OCI-M1 (cell line): ENCODE measurements around the gene HNRNPF.

Experiments
- DNase-seq: peaks from one replicate; lab custom pipeline; 2025; lab: John Stamatoyannopoulos, UW

Gene HNRNPF

DNA sequence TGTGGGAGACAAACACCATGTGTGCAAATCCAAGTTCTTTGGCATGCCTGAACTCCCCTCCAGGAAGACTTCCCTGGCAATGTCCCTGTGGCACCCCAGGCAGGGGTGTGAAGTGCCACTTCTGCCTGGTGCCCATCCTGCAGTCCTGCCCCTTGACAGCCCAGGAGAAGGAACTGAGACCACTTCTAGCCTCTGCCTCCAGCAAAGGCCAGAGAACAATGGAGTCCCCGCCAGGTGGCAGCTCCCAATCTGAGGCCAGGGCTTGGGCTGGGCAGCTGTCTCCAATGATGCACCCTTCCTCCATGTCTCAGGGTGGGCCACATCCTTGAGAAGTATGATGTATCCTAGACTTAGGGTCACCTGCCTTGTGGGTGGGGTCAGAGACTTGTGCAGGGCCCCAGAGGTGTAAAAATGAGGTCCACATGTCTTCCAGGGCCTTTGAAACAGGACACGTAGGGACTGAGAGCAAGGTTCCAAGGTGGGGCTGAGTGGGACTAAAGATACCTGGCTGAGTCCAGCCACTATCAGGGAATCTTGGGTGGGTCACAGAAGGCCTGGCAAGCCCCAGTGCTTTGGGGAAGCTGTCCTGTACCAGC lies 32.1 kb downstream of the HNRNPF start:
- peak; percentile 24 for DNase-seq

DNA sequence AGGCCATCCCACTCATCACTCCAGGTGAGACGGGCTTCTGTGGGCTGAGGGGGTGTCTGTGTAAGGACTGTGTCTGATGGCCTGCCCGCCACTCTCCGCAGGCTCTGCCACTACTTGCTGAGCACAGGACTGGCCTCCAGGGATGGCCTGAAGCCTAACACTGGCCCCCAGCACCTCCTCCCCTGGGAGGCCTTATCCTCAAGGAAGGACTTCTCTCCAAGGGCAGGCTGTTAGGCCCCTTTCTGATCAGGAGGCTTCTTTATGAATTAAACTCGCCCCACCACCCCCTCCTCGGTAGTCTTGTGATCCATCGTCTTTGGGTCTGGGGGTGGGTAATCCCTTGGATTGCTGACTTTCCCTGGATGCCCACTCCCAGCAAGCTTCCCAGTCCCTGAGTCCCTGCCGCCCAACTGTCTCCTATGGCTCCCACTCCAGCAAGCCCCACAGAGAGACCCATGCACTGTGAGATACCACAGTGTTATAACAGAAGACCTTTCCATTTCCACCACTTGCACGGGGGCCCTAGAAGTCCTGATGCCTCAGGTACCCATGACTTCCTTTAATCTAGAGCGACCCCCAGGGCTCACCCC lies 32.8 kb downstream of the HNRNPF start:
- DNase-seq: no peak

DNA sequence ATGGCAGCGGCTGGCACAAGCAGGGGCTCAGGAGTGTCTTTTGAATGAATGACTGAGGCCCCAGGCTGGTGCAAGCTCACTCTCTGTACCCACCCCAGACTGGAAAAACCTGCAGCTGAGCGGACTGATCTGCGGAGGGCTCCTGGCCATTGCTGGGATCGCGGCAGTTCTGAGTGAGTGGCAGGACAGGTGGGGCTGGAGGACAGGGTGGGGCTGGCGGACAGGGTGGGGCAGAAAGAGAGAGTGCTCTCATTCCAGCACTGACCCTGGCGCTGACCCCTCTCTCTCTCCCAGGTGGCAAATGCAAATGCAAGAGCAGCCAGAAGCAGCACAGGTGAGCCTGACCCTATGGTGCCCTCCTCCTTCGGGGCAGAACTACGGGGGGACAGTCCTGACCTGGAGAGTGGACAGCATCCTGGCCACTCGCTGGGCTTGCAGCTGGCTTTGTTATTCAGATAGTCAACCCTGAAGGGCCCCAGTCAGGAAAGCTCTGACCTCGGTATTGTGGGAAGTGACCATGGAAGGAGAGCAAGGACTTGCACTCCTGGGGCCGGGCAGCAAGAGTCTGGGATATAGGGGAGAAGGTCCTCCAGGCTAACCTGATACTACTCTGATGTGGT lies 33.5 kb downstream of the HNRNPF start:
- no peak for DNase-seq

DNA sequence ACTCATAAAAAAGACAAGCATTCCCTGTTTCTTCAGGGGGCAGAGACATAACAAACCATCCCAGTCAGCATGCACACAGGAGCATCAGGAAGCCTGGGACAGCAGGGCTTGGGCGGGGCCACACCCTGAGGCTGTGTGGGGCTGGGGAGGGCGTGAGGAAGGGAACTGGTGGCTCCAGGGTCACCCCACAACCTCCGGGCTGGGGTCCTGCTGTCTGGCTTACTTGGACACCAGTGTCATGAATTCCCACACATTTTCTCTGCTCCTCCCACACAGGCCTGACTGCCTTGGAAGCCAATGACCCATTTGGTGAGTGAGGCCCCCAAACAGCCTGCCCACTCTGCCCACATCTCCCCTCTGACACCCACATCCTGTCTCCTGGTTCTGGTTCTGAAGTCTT lies 34.8 kb downstream of the HNRNPF start:
- no peak for DNase-seq

DNA sequence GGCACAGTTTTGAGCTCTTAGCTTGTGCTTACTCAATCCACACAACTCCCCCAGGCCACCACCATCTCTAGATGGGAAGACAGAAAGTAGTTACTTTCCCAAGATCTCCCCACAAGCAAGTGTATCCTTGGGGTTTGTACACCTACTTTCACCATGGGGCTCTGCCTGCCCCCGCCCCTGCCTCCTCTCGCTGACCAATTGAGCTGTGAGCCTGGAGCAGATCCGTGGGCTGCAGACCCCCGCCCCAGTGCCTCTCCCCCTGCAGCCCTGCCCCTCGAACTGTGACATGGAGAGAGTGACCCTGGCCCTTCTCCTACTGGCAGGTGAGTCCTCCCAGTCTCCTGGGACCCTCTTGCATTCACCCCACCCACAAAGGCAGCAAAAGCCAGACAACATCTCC lies 35.5 kb downstream of the HNRNPF start:
- no peak for DNase-seq

DNA sequence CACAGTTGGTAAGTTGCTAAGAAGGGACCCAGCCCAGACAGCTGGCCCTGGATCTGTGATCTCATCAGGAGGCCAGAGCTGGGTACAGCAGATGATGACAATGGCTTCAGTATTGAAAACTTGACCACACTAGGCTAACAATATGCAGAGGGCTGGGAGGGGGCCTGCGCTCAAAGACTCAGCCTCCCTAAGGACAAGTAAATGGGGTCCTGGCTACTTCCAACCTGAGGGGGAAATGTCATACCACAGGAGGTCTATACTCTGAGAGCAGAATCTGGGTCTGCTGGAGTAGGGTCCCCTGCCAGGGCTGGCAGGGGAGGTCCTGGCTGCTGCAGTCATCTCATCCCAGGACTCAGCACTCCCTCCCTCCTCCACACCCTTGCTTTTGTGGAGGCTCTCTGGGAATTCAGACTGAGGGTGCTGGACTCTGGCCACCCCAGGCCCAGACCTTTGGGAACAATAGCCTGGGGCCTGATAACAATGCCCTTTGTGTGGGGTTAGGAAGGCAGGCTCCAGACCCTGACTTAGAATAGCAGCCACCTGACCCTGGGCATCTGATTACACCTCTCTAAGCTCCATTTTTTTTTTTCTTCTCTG lies 36.1 kb downstream of the HNRNPF start:
- DNase-seq: no peak

DNA sequence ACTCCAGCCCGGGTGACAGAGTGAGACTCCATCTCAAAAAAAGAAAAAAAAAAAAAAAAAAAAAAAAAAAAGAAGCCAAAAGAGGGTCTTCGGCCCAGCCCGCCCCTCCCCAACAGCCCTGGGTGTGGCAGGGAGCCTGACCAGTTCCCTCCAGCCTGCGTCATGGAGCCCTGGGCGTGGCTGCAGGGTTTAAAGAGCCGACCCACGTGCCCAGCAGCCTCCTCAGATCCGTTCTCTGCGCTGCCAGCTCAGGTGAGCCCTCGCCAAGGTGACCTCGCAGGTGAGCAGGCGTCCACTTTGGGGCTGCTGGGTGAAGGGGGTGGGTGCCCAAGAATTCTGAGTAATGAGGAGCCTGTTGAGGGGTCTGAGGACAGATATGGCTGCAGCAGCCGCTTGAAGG lies 37.6 kb downstream of the HNRNPF start, which contains the start of gene FXYD4:
Gene FXYD4, plus strand, starts transcription at position 219 of the 400 bp plus-strand sequence. CDS start 2,111 bp downstream, outside the sequence.
- no peak for DNase-seq

DNA sequence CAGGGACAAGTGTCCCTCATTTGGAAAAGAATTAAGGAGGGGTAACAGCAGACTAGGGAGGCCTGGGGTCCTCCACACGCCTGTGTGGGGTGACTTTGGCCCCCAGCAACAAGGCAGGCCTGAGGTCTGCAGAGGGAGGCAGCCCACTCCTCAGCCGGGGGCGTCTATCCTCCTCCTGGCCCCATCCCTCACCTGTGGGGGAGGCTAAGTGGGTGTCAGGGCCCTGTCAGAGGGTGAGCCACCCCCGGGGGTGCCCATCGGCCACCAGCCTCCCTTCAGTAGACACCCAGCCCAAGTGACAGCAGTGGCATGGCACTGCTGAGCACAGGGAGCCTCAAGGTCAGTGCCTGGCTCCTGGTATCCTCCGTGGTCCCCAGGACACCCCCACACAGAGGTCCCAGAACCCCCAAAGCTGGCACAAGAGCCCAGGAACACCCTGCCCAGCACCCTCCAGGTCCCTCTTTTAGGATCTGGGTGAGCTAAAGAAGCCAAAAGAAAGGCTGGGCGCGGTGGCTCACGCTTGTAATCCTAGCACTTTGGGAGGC lies 38.2 kb downstream of the HNRNPF start:
- no peak for DNase-seq

DNA sequence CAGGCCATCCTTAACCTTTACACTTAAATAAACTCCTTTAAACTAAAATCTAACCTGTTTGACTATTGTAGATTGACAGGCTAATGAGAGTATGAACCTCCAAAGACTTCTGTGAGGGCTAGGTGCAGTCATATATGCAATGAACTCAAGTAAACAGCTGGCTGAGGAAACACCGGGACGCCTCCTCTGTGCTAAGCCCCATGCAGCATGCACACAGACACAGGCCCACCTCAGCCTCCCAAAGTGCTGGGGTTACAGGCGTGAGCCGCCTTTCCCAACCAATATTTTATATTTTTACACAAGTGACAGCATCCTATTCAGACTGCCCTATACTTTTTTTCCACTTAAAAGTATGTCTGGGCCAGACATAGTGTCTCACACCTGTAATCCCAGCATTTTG lies 39.1 kb downstream of the HNRNPF start:
- no peak for DNase-seq

DNA sequence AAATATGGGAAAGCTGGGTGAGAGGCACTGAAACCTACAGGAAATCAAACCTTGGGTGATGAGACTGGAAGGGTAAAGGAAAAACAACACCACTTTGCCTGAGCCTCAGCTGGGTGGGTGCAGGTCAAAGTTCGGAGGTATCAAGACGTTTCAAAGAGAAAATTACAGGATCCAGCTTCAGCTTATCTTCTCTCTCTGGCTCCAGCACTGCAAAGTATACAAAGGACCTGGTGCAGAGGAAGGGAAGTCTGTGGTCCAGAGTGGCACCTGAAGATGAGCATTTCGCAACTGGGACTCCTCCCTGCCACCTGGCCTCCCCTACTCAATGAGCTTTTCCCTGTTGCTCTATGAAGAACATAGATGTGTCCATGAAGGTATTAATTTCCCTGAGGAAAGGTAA lies 44.0 kb downstream of the HNRNPF start:
- DNase-seq: no peak

DNA sequence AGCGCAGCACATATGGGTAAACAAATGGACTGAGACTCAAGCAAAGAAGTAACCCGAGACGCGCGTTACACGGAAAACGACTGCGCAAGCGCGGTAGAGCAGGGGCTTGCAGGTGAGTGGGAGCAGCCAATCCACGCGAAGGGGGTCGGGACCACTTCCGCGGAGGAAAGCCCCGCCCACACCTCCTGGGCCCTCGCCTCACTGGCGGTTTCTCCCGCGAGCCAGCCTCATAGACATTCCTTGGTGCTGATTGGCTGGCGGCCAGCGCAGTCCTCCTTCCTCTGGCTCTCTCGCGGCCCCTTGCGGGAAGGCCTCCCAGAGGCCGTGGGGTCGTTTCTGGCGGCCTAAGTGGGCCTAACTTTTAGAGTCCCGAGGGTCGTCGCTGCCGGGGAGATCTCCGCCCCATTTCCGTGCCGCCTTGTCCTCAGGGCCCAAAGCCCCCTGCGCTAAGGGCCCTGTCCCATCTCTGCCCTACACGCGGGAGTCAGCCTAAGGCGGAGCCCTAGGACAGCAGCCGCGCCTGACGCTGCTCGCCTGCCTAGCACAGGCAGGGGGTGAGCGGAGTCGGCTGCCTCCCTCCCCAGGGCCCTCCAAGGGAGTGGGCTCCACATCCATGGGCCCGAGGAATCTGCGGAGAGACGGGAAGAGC lies 46.7 kb downstream of the HNRNPF start:
- peak; percentile 99 for DNase-seq

DNA sequence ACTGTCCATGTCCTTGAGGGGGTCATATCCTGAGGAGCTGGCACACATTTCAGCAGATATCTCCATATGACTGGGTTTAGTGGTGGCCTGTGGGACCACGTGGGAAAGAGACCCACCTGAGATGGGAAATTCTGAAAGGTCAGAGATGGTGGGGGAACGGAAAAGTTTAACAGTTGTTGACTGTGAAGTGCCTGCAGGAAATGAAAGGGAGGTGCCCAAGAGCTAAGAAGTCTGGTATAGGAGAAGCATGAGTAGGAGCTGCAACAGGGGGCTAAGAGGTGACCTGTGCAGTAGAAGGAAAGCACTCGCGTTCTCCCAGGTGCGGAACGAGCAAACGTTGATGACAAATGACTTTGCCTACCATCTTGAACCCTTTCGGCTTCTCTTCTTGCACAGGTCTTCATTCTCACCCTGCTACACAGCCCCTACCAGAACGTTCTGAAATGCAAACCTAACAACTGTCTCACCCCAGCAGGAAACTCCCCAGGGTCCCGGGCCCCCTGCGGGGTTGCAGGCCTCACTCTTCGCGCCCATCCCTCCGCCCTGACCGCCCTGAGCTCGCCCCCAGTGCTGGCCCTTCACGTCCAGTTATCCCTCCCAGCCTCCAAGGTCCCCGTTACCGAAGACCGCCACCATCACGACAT lies 47.3 kb downstream of the HNRNPF start:
- no peak for DNase-seq

DNA sequence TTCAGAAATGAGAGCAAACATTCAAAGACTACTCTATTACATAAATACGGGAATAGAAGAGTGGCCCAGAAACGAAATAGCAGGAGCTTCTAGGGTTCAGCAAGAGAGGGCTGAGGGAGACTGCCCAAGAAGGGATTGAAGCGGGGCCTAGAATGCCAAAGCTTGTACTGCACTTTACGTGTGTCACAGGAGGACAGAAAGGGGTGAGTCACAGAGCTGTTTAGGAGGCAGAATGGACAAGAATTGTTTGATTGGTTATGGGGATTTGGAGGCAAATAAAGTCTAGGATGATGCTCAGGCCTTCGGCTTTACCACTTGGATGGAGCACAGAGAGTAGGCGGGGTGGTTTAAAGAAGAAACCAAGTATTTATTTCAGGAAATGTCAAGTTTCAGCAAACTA lies 48.9 kb downstream of the HNRNPF start:
- no peak for DNase-seq

DNA sequence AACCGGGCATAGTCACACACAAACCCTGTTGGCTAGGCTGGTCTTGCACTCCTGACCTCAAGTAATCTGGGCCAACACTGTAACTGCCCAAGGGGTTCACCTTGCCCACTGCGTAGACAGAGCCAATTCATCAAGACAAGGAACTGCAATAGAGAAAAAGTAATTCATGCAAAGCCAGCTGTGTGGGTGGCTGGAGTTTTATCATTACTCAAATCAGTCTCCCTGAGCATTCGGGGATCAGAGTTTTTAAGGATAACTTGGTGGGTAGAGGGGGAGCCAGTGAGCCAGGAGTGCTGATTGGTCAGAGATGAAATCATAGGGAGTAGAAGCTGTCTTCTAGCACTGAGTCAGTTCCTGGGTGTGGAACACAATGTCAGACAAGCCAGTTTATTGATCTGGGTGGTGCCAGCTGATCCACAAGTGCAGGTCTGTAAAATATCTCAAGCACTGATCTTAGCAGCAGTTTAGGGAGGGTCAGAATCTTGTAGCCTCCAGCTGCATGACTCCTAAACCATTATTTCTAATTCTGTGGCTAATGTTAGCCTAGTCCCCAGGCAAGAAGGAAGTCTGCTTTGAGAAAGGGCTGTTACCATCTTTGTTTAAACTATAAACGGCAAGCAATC lies 53.1 kb downstream of the HNRNPF start:
- peak; percentile 59 for DNase-seq

DNA sequence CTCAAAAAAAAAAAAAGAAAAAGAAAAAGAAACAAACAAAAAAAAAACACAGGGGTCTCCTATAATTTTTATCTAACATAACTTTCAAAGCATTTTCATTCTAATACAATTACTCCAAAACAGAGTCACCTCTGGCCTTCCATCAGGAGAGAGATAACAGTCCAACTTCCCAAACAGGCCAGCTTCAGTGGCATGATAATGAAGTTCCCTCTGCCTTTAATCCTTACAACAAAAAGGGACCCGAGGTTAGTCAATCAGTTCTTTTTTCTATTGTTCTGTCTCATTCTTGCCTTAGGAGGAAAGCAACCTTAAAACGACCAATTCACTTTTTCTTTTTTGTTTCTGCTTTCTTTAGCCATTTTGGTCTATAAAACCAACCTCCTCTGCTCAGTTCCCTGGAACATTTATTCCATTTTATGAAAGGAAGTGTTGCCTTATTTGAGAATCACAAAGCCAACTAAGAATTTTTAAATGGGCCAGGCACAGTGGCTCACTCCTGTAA lies 54.1 kb downstream of the HNRNPF start:
- DNase-seq: peak; percentile 67

DNA sequence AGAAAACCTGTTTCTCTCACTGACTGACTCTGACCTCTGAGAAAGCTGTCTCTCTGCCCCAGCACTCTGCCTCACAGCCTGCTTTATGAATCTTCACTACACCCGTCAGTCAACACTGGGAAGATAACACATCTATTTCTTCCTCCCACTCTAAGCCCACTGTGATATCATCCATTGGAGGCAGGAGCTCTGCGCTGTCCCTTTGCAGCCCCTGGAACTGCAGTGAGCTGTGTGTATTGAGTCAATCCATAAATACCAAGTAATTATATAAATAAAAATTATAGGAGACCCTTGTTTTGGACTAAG lies 54.7 kb downstream of the HNRNPF start:
- peak; percentile 31 for DNase-seq

DNA sequence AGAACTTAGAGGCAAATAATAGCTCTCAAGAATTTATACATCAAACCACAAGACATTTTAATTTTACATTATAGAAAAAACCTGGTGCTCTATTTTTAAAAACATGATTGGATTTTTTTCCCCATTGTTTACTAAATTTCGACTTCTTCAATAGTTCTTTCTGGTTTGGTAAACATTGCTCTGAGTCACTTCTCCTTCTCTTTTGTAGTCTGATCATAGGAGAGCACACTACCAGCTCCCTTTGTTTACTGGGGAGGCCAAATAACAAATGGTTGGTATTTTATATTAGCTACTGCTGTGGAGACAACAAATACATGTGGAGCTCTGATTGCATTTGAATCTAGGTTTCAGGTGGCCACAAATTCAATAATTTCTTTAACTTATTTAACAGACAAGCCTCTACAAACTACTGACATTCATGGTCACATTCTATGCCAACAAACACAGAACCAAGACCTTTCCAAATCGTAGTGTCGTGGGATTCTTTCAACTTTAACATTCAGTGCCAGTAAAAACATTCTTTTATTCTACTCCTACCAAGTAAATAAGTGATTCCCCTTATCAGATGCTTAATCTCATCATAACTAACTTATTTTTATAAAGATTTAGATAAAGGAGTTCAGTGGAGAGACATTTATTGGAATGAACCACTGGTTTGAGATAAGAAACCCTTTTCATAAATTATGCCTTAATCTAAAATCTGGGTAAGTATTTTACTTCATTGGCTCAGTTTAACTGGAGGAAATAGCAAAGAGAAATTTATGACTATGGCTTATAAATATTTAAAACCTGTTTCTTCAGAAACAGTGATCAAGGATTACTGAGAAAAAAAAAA lies 55.3 kb downstream of the HNRNPF start:
- no peak for DNase-seq

DNA sequence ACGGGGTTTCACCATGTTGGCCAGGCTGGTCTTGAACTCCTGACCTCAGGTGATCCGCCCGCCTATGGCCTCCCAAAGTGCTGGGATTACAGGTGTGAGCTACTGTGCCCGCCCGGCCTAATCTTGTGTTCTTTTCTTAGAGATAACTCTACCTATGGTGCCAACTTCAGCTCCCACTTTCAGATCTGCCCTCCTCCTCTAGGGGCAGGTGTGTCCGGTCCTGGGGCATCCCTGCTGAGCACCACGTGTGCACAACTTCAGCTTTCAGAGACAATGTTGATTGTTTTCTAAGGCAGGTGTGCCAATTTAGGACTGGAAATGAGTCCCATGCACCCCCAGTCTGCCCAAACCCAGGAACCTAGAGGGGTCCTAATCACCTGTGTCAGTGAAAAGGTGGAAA lies 56.0 kb downstream of the HNRNPF start:
- no peak for DNase-seq

DNA sequence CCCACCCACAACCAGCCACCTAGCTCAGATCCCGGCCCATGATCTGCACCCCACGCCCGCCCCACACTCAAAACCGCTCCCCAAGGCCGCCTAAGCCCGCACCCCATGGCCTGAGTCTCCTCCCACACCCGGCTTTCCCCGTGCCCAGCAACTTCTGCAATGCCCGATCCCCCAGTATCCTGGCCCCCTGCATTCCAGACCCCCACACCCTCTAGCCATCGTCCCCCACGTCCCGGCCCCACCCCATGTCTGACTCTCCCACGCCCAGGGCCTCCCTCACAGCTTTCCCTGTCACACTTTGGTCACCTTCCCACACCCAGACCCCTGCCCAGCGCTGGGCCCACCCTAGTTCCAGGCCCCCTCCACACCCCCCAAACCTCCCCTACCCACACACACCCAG lies 57.7 kb downstream of the HNRNPF start:
- DNase-seq: no peak

DNA sequence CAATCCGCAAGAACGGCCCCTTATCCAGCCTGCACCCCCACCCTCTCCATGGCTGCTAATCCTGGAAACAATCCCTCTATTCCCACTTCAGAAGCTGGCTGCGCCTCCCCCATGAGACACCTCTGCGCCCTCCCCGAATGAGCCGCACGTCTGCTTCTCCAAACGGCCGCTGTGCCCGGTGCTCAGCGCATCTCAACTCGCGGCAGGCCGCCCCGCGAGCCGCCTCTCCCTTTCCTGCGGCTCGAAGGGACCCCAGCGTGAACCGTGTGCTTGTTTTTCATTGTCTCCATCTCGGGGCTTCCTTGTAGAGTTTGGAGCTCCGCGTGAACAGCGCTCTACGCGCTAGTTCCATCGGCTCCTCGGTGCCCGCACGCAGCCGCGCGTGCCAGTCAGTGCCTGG lies 58.3 kb downstream of the HNRNPF start:
- DNase-seq: no peak

DNA sequence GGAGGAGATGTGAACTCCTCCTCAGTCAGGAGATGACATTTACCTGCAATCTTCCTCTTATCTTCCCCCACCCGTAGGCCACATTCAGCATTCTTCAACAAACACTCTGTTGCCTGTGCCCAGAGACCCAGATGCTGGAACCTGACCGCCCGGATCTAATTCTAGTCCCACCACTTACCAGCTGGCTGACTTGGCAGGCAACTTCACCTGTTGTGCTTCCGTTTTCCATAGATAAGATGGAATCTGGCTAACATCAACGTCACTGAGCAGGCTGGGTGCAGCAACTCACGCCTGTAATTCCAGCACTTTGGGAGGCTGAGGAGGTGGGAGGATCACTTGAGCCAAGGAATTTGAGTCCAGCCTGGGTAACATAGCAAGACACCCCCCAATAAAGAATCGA lies 58.8 kb downstream of the HNRNPF start:
- DNase-seq: no peak
